ENCODE data around the gene LTBP3.
A peak's percentile ranks its signal among the peaks of the same experiment; 100 is the strongest.

LTBP3 gene

DNA sequence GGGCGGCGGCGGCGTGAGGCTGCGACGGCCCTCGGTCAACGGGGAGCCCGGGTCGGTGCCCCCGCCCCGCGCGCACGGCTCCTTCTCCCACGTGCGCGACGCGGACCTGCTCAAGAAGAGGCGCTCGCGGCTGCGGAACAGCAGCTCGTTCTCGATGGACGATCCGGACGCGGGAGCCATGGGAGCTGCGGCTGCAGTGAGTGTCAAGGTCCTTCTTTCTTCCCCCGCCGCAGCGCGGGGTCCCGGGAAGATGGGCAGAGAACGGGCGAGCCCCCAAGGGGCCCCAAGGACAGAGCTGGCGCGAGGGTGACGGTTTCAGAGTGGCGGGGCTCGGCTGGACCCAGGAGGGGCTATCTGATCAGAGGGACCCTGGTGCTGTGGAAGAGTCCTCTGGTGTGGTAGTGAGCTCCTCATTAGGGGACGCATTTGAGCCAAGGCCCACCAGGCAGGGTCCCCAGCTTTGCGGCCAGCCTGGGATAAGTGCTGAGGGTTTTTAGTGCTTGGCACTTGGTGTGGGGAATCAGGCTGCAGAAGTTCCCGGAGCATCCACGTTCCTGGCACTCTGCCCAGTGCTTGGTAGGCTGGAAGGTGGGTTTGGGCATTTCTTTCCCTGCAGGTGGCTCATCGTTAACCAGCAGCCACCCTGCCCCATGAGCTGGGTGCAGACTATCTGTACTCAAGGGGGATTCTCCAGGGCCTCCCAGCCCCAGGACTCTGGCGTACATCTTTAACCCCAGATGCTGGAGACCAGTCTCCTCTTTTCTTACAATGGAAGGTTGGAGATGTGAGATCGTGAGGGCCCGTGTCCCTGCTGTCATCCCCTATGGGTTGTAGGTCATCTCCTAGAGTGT, 27.5 kb upstream of the LTBP3 start:
- no peak for DNase-seq (ENCODE audit: low read depth in 2 of 2)

DNA sequence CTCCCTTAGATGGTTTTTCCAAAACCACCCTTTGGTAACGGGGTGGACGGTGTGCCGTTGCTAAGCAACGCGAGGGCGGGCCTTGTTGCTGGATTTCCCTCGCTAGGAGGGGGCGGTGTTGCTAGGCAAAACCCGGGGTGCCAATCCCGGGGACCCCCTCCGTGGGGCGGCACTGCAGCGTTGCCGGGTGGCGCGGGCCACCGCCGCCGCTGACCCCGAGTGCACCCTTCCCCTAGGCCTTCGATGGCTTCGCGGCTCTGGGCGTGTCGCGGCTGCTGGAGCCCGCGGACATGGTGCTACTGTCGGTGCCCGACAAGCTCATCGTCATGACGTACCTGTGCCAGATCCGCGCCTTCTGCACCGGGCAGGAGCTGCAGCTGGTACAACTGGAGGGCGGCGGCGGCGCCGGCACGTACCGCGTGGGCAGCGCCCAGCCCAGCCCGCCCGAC, 26.6 kb upstream of the LTBP3 start:
- DNase-seq (ENCODE audit: low read depth in 2 of 2): no peak

- DNase-seq (ENCODE audit: low read depth in 2 of 2): no peak
Observed at GRCh38 chr11:65584106-65584505, 25.9 kb upstream of the LTBP3 start.

DNA sequence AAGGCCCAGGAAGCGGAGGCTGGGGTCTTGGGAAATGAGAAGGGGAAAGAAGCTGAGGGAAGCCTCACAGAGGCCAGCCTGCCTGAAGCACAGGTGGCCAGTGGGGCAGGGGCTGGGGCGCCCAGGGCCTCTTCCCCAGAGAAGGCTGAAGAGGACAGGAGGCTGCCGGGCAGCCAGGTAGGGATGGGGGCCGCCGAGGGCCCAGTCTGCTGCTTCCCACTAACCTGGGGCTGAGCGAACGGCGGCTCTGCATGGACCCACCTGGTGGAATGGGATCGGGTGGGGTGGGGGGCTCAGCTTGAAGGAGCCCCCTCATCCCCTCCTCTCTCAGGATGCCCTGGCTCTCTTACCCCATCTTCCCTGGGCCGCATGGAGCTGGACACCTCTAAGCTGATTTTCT, 25.4 kb upstream of the LTBP3 start:
- no peak for DNase-seq (ENCODE audit: low read depth in 2 of 2)

DNA sequence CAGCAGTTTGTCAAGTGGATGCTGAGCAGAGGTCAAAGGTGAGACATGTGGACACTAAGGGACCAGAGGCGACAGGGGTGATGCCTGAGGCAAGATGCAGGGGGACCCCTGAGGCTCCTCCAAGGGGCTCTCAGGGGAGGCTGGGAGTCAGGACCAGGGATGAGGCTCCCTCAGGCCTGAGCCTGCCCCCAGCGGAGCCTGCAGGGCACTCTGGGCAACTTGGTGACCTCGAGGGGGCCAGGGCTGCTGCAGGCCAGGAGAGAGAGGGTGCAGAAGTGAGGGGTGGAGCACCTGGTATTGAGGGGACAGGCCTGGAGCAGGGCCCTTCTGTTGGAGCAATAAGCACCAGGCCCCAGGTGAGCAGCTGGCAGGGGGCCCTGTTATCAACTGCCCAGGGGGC, 23.8 kb upstream of the LTBP3 start:
- DNase-seq (ENCODE audit: low read depth in 2 of 2): no peak

DNA sequence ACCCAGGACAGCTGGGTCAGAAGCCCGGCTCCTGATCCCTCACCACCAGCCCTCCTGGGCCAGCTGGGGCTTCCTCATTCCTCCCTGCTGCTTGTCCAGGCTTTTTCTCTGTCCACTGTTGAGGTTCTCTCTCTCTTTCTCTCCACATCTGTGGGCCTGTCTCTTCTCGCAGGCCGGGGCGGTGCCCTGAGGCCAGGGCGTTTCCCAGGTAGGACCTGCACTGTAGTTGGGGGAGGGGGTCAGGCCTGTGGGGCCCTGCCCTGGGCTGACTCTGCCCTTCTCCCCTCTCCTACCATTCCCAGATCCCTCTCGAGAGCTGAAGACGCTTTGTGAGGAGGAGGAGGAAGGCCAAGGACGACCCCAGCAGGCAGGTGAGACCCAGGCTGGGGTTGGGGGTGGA, 22.6 kb upstream of the LTBP3 start:
- no peak for DNase-seq (ENCODE audit: low read depth in 2 of 2)

DNA sequence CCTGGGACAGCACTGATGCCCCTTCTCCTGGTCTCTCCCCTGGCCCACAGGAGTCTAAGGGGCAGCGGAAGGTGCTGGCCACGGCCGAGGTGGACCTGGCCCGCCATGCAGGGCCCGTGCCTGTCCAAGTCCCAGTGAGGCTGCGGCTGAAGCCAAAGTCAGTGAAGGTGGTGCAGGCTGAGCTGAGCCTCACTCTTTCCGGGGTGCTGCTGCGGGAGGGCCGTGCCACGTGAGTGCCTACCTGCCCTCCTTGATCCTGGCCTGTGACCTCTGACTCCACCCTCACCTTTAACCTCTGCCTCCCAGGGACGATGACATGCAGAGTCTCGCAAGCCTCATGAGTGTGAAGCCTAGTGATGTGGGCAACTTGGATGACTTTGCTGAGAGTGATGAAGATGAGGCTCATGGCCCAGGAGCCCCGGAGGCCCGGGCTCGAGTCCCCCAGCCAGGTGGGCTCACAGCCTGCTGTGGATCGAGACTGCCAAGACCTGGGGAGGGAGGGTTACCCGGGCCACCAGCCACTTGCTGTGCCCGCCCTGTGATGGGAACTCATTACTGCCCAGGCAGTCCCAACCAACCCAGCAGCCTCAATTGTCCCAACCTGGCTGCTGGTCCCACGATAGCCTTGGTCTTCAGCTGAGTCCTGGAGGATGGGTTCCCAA, 22.0 kb upstream of the LTBP3 start:
- DNase-seq (ENCODE audit: low read depth in 2 of 2): no peak

GRCh38 chr11:65579291-65579690, 21.1 kb upstream of the LTBP3 start:
- no peak for DNase-seq (ENCODE audit: low read depth in 2 of 2)

DNA sequence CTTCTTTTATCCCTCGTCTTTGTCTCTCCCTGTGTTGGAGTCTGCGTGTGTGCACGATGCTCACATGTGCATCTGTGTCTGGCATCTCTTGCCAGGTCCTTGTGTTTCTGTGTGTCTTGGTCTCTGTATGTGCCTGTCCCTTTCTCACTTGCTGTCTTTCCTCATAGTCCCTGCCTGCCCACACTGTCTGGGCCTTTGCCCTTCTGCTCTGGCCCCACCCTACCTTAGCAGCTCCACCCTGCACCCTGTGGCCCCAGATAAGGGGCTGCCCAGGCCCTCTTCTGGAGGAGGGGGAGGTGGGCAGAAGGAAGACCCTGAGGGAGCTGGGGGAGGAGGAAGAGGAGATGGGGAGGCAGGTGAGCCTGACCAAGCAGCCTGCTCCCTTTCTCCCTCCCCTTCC, 20.5 kb upstream of the LTBP3 start:
- DNase-seq (ENCODE audit: low read depth in 2 of 2): no peak

GRCh38 chr11:65578134-65578533, 20.0 kb upstream of the LTBP3 start:
- DNase-seq (ENCODE audit: low read depth in 2 of 2): no peak

GRCh38 chr11:65577756-65578109, 19.6 kb upstream of the LTBP3 start:
- DNase-seq (ENCODE audit: low read depth in 2 of 2): no peak

DNA sequence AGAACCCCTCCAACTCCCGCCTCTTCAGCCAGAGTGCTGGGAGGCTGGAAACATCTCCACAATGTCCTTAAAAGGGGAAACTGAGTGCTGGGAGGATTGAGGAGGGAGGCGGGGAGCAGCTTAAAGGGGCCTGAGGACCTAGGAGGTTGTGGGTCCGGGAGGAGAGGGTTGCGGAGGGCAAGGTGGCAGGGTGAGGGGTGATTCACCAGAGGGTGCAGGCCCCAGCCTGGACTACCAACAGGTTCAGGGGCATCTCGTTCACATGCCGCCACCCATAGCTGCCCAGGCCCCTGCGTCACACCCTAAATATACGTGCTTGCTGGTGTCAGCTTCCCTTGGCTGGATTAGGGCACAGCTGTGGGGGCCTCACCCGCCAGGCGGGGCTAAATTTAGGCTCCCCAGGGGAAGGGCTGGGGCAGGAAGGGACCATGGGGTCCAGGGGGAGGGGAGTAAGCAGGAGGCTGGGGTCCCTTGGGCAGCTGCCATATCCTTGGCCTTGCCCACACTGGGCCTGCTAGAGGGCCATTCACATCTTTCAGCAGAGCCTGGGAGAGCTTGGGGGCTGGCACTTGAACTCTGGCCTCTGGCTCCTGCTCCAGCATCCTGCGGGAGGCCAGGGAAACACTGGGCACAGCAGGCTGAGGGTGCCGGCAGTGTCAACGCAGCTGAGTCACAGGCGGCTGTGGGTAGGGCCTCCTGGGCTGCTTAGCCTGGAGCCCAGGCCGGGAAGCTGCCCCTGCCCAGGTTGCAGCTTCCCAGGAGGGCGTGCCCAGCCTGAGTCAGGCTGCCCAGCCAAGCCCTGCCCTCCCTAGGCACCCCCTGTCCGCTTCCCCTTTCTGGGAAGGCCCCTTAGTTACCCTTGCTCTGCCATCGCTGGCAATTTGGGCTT, 19.0 kb upstream of the LTBP3 start:
- DNase-seq (ENCODE audit: low read depth in 2 of 2): no peak

GRCh38 chr11:65576232-65576866, 18.2 kb upstream of the LTBP3 start:
- DNase-seq (ENCODE audit: low read depth in 2 of 2): no peak

DNA sequence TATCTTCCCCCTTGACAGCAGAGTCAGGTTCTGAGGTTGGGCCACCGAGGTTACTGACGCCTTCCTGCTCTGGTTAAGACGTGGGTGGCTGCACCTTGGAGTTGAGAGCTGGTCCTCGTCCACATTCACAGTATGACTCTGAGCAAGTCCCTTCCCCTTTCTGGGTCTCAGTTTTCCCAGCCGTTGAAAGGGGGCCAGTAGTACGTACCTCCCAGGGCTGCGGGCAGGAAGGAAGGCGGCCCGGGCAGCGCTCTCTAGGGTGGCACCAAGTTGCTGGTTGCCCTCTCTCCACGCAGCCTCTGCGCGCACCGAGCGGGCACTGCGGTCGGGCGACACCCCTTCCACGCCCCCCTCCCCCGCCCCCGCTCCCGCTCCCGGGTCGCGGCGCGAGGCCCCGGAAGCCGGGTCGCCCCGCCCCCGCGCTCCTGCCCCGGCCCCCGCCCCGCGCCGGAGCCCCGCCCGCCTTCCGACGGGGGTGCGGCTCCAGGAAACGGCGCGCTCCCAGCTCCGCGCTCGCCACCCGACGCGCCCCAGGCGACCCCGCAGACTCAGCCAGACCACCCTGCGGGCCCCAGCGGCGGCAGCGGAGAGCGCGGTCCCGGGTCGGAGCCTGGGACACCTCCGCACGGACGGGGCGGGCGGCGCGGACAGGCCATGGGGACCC, 17.5 kb upstream of the LTBP3 start, which contains the start of gene EHBP1L1:
Gene EHBP1L1, plus strand, starts transcription at position 486 of the 664 bp plus-strand sequence. CDS start 250 bp downstream, outside the sequence.
- DNase-seq (ENCODE audit: low read depth in 2 of 2): peak; percentile 67 to 76

- DNase-seq (ENCODE audit: low read depth in 2 of 2): no peak
Observed at GRCh38 chr11:65574811-65575567, 16.8 kb upstream of the LTBP3 start.

DNA sequence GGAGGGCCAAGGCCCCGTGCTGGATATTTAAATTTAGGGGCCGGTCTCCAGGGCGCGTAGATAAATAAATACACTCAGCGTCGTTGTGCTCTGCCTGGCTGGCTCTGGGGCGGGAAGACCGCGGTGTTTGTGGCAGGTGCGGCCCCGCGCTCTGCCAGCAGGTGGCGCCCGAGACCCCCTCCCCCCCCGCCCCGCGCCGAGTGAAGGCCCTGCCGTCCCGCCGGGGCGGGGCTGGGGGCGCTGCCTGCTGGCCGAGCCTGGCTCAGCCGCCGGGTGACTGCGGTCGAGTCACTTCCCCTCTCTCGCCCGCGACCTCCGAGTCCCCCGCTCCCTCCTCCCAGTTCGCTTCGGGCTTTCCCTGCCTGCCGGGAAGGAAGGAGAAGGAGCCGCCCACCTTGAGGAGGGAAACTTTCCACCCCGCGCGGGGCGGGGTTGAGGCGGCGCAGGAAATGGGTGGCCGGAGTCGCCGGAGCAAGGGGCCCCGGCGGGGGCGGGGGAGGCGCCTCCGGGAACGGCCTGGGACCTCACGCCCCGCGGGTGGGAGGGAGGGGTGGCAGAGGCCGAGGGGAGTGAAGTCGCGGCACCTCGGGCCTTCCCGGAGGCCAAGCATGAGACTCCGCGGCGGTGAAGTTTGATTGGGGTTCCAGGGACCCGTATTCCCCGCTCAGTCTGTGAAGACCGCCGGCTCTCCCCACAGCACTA, 16.1 kb upstream of the LTBP3 start:
- peak; percentile 92 to 93 for DNase-seq (ENCODE audit: low read depth in 2 of 2)

DNA sequence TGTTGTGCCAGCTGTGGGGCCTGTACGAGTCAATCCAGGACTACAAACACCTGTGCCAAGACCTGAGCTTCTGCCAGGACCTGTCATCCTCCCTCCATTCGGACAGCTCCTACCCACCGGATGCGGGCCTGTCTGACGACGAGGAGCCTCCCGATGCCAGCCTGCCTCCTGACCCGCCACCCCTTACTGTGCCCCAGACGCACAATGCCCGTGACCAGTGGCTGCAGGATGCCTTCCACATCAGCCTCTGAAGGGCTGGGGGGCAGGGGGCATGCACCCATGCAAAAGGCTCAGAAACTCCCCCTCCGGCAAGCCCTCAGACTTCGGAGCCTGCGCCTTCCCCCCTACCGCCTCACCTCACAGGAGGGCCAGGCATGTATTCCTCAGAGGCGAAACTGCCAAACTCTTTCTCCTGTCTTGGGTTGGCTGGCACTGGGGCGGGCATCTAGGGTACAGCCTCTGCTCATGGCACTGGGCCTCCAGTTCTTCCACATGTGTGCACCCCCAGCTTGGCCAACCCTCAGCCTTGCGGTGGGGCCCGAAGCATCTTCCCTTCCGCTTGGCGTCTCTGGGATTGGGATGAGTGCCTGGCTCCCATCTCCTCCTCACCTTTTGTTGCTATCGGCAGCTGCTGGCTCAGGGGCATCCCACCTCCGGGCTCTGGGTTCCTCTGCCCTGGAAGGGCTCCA, 15.4 kb upstream of the LTBP3 start:
- DNase-seq (ENCODE audit: low read depth in 2 of 2): no peak

- DNase-seq (ENCODE audit: low read depth in 2 of 2): peak; percentile 85 to 87
Observed at GRCh38 chr11:65572356-65573051, 14.3 kb upstream of the LTBP3 start, which contains the start of gene FAM89B. Gene FAM89B (plus strand): TSS chr11:65572538. CDS start chr11:65572670, 132 bp downstream.

All from stimulated activated CD8-positive, alpha-beta memory T cell treated with anti-CD3 and anti-CD28 coated beads, Interleukin-2, amount 100 ng/mL, for 48 hours (primary cell).